GM18517 (cell line): Measurements from ENCODE around the gene SOCS2.
"Not testable (repeated sequence)": the region's sequence is repeated elsewhere in the genome, so short reads cannot be mapped to it uniquely, and the experiment has no call there.

Experiments
- ATAC-seq: cut with Tn5 transposase; IDR thresholded peaks from one replicate; pipeline ENCODE4 v1.9.1; 2021; ENCODE audit warnings: mild to moderate bottlenecking, moderate library complexity; ENCODE audit not compliant: unreplicated experiment

SOCS2 gene

DNA sequence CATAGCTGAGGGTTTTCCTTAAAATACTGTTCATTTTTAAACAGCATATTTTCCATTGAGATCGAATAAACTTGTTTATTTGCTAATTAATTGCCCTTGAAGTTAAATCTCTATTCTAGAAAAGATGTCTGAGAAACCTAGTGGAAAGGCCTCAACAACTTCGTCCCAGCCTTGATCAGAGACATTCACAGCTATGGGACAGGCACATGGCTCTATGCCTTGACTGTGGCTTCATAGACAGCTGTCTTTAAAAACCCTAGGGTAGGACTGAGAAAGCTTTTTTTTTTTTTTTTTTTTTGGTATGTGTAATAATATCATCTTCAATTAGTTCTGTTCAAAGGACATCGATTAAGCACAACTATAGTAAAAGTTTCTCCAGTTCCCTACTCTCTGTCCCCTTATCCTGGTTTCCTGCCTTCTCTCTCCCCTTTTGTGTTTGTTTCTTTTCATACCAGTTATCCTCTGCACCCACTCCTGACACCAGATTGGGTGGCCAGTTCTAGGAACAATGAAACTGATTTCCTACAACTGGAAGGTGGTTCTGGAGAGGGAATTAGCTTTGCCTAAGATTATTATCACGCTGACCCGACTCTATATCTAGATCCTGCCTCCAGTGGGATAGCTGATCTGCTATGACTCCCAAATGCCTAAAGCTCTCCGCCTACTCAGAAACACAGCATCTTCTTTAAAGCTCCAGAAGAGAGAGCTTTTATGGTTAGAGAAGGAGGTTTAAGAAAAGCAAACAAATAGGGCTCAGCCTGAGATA, 20.3 kb downstream of the SOCS2 start:
- ATAC-seq, result no peak

DNA sequence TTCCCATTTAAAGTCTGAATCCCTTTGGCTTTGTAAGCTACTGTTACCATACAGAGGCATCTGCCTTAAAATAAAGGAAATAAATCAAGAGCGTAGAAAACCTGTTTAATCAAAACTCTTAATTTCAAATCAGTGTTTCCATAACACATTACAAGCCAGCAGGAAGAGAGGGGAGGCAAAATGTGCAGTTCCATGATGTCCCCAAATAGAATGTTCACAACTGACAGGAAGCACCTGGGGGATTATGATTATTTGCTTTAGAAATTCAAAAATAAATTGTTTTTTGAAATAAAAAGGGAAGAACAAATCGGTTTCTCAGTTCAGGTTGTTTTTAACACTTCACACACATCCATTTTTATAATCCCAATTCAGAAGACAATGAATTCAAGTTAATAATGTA, 21.4 kb downstream of the SOCS2 start:
- no peak for ATAC-seq

DNA sequence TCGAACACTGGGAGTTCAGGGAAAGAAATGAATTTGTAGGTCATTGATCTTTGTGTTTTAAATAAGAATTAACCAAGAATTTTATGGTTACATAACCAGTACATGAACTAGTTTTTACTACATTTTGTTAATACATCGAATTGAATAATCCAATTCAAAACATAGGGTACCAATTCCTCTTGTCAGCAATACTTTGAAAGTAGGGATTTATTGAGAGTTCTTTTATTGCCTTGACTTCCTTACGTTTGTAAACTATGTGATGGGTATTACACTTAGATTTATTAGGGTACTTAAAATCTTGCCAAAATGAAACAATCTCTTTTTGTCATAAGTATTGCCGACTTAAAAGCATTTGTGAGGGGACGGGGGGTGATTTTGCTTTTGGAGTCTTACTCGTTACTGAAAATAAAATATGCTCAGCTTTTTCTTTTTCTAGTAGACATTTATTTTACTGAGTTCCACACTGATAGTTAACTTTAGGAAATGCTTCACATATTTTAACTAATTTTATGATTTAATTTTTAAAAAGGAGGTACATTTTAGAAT, 22.4 kb downstream of the SOCS2 start:
- ATAC-seq, result no peak

DNA sequence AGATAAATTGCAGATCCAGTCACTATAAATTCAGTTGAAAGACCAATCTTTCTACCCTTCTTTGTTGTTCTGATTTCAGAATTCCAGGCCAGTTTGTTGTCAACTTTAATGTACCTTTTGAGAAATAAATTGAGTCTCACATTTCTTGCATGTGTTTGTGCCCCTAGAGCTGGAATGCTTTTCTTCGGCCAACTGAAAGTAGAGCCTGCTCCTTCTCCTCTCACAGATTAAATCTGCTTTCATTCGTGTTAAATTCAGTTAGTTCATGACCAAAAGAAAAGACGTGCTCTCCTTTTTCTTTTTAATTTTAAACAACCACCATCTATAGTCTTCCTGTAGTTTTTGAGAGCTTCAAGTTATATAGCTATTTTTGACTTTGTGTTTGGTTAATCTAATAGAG, 22.9 kb downstream of the SOCS2 start:
- no peak for ATAC-seq

DNA sequence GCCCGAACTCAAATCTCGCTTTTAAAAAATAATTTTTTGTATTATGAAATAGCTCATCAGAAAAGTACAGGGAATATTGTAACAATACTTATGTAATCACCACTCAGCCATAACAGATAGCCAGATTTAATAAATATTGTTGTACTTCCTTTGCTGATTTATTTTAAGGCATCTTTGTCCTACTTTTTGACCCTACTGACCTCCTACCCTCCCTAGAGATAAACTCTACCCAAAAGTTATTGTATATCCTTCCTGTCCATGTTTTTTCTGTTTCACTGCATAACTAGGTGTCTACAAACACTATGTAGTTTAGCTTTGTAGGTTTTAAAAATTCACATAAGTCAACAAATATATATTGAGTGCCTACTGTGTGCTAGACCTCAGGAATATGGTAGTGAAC, 25.1 kb downstream of the SOCS2 start:
- ATAC-seq, result no peak

DNA sequence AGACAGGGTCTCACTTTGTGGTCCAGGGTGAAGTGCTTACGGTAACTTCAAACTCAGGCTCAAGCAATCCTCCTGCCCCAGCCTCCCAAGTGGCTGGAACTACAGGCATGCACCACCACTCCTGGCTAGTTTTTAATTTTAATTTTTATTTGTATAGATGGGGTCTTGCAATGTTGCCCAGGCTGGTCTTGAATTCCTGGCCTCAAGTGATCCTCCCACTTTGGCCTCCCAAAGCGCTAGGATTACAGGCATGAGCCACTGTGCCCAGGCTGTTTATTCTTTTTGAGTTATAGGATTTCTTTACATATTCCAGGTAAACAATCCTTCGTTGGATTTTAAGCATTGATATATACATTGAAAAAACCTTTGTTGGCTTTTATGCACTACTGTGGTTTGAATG, 26.7 kb downstream of the SOCS2 start:
- ATAC-seq, result no peak

DNA sequence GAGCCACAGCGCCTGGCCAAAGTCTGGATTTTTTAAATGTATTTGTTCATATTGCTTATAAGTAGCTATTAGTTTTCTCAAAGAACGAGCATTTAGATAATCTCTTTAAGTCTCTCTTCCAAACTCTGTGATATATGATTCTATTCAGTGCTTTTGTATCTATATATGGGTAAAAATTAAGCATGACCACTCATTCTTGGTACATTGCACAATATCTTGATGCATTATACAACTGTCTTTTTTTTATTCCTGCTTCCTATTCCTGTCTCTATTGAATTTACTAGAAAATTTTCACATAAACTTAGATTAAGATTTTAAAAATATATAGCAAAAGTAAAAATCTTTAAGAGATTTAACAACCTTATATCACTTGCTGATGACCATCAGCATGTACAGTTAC, 29.1 kb downstream of the SOCS2 start:
- no peak for ATAC-seq

DNA sequence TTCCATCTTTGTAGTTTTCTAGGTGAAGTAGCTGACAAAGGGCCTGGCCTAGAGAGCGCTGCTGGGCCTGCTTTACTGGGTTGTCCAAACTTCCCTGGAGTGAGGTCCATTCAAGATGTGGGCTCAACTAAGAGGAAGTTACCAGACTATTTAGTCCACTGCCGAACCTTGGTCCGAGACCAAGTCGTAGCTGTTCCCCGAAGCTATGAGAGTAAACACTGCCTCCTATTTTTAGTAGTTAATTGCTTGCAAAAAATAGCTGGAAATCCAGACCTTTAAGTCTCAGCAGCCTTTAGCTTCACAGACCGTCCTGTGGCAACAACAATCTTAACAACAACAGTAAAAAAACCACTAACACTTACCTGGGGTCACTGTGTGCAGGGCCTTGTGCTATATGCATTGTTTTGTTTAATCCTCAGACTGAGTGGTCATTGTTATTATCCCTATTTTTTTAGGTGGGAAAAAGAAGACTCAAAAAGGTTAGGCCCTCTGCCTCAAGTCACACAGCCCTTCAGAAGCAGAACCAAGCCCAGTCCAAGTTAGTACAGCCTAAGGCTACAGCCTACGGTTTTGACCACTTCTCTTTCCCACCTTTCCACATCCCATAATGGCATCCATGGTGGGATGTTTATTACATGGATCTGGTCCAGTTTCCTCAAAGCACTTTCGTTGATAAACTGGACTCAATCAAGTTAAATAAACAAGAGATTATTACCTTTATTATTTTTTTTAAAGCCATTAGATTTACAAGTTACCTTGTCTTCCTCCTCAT, 30.6 kb downstream of the SOCS2 start:
- no peak for ATAC-seq

DNA sequence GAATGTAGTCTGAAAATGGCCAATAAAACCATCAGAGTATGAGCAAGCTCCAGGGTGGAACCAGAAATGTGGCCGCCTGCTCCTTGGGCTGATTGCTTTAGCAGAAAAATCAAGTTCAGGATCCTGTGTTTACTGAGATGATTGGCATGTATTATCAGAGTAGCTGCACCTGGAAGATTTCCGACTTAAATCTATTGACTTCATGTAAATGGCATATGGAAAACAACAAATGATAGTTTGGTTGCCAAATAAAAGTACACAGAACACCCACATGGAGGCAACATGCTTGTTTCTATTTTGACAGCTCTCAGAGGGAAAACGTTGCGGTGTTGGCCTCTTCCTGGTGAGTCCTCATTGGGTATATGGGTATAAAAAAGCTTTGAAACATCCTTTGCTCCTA, 31.3 kb downstream of the SOCS2 start:
- no peak for ATAC-seq

DNA sequence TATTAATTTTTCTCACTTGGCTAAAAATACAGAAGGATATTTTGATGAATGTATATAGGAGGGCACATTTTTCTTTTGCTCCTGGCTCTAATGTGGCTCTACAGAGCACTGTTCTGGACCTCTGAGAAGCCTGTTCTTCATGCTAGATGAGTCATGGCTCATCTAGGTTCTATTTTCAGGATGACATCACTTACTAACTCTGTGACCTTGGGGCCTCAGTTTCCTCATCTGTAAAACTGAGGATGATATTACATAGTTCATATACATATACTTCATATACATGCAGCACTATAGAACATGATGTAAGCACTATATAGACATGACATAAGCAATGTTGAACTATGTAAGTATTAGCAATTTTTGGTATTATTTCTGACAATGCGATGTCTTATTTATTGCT, 35.8 kb downstream of the SOCS2 start:
- no peak for ATAC-seq

DNA sequence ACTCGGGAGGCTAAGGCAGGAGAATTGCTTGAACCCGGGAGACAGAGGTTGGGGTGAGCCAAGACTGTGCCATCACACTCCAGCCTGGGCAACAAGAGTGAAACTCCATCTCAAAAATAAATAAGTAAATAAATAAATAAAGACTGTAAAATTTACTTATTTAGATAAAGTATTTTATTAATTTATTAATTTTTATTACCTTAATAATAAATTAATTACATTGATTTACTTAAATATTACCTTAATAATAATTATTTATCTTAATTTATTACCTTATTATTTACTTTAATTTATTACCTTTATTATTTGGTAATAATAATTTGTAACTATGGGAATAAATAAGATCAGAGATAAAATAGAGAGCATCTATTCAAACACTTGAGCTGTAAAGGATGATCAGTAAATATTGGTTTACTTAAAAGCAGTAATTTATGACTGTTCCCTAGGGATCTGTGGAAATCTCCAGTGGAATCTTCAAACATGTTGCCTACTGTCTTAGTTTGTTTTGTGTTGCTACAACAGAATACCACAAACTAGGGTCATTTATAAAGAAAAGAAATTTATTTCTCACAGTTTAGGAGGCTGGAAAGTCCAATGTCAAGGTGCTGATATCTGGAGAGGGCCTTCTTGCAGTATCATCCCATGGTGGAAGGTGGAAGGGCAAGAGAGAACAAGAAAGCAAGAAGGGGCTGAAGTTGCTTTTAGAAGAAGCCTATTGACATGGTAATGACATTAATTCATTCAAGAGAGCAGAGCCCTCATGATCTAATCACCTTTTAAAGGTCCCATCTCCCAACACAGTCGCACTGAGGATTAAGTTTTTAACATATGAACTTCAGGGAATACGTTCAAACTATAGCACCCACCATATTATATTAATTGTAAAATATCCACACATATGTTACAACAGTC, 37.1 kb downstream of the SOCS2 start:
- ATAC-seq, result no peak

DNA sequence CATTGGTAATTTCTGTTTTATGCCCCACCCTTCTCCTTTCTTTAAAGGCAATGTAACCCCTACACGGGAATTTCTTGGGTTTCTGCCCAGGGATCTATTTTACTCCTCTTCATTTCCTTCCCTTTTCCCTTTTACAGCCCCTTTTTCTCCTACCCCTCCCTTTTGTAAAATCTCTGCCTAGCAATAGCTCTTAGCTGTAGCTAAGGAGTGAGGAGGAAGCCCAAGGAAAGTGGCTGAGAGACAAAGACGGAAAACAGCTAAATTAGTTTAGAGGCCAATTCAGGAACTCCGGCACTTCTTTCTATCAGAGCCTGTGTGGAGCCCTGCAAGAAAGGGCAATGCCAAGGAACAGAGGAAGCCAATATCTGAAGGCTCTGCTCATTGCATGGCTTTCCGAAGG, 40.3 kb downstream of the SOCS2 start:
- ATAC-seq, result no peak

DNA sequence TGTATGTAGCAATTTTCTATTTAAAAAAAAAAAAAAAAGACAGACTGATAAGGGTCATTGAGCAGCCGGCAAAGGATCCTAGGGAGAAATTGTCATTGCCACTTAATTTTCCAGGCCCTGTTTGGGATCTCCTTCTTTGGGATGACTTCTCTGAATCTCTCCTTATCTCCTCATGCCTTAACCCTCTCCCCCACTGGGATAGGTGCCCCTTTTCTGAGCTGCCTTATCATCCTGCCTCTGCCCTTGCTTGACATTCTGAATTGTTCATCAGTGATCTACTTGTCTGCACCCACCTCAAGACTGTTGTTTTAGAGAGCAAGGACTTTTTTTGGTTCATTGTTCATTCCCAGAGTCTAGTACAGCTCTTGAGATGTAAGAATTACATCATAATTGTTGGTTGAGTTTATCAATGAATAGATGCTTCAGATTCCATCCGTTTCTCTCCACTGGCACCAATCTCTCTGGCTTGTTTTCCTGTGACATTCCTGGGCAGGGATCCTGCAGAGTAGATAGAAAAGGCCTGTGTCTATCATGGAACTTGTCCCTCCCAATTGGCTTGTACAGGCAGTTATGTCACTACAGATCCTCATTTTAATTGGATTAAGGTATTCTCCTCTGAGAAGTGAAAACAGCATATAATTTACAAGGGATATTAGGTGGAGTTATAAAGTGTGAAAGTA, 42.6 kb downstream of the SOCS2 start:
- no peak for ATAC-seq

DNA sequence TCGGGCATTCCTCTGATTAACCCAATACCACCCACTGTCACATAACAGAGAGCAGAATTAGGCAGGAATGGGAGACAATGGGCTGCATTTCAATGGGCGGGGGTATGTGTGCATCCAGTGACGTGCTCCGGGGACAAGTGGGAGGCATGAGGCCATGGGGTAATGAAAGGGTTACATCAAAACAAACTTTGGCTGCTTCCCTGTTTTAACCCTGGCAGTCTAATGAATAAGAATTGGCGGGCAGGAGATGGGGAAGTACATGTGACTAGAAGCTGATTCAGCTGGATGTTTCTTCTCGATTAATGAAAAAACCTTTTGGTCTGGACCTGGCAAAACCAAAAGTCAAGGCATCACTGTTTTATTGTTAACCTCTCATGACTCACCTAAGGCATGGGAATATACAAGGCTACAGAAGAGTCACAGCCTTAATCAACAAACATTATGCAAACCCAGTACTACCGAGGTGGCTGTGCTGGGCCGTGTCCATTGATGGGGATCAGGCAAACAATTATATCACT, 44.2 kb downstream of the SOCS2 start:
- no peak for ATAC-seq

DNA sequence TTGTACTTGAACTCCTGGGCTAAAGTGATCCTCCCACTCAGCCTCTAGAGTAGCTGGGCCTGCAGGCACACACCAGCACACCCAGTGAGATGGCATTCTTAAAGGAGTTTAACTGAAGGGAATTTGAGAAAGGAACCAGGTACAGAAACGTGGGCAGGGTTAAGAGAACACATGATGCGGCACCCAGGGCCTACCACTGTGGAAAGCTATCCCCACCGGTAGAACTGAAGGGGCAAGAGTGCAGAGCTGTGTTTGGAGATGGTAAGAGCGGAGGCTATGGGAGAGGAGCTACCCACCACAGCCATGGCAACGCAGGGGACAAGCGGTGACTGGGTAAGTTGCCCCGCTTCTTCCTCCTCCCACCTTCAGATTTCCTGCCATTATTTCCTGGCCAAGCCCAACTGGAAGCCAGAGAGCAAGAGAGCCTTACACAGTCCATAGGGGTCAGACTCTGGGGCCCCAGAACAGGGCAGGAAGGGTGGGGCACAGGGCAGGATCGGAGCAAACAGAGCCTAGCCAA, 46.5 kb downstream of the SOCS2 start:
- no peak for ATAC-seq

DNA sequence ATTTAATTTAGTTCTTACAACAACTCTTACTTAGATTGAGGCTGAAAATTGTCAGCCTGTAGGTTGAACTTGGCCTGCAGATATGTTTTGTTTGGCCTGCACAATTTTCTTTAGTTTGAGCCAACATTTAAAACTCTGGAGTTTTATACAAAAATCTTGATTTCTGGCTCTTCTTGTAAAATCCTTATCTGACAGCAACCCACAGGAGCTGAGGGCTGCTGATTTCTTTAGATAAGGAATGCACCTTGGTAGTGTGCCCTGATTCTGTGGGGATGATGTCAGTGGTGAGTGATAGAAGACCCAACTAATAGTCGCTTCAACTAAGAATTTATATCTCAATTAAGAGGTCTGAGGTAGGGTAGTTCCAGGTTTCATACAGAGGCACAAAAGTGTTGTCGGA, 49.5 kb downstream of the SOCS2 start:
- ATAC-seq, result no peak

DNA sequence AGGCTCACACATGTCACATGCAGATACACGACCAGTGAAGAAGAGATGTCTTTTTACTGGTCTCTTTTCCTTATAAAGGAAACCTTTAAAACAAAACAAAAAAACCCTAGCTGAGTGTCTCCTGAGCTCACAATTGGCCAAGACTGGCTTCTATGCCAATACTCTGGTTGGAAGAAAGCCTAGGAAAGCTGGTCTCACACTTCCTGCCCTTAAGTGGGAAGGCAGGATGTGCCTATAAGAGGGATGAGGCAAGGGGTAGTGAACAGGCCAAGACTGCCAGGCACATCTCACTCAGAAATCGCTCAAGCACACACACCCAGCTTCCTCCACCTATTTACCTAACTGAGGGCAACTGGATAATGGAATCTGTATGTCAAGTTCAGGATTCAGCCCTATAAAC, 50.0 kb downstream of the SOCS2 start:
- no peak for ATAC-seq

DNA sequence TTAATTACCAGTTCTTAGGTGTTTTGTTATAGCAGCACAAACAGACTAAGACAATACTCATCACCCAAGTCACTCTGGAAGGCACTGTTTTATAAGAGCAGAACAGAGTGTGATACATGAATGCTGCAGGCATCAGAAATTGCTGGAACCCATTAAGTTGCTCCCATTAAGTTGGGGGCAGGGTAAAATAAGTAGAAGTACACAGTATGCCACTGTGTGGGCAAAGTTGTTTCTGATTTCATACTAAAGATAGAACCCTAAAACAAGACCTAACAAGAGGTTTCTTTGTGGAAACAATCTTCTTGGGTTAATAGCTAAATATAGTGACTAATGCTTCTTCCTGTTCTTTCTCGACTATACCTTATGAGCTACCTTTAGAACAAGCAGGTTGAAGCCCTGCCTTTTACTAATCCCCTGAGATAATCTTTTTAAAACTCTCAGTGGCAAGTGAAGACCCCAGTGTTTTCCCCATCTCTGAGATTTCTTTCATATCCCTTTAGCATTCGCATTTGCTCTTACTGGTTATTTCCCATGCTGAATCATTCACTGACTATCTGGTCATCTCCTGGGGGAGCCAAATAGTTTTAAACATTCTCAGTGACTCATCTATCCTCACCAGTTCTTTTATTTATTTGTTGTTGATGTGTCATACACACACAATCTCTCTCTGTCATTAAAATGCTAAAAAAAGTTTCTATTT, 52.3 kb downstream of the SOCS2 start:
- ATAC-seq, result peak; percentile 77

DNA sequence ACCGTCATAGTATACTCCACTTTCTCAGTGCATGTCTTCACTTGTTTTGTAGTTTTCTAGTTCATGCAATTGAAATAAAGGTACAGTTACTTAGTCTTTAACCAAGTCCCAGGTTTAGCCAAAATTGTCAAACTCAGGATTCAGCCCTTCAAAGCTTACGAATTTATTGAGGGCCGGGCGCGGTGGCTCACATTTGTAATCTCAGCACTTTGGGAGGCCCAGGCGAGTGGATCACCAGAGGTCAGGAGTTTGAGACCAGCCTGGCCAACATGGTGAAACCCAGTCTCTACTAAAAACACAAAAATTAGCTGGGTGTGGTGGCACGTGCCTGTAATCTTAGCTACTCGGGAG, 52.8 kb downstream of the SOCS2 start:
- not testable (repeated sequence) for ATAC-seq

DNA sequence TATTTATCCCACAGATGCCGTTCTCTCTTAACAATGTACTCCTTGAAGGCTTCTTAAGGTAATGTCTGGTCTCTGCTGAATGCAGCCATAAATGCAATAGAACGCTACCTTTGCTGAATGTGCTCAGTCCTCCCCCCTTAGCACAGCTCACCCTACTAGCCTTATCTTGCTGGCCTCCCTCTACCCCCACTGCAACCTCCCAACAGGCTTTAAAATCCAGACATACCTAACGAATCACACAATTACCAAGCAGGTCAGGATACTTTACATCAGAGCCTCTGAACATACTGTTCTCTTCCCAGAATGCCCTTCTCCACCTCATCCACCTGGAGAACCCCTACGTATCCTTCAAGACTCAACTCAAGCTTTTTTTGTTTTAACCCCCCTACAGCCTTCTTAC, 53.7 kb downstream of the SOCS2 start:
- ATAC-seq, result no peak
